Muscle layer of duodenum (tissue), 2 donors: ENCODE data around the gene WDR45B.

ENCODE experiments used
- H3K27ac ChIP-seq: one replicate; pipeline ENCODE4 v1.7.0; 2013; ENCODE audit warnings: mild to moderate bottlenecking, low read length
- H3K27me3 ChIP-seq: one replicate; pipeline ENCODE4 v1.7.0; 2013; ENCODE audit warnings: low read depth, mild to moderate bottlenecking, control low read depth, low read length
- H3K36me3 ChIP-seq, 2 donors: one replicate each; pipeline ENCODE4 v1.7.0; 2013; ENCODE audit warnings: low read length in 2 of 2, control low read depth in 1 of 2, mild to moderate bottlenecking in 1 of 2; ENCODE audit not compliant: insufficient read depth in 2 of 2, control insufficient read depth in 1 of 2
- H3K4me1 ChIP-seq, 2 donors: one replicate each; pipeline ENCODE4 v1.7.0; 2013; ENCODE audit warnings: low read length in 2 of 2, mild to moderate bottlenecking in 2 of 2, control low read depth in 1 of 2, moderate library complexity in 1 of 2; ENCODE audit not compliant: insufficient read depth in 2 of 2, control insufficient read depth in 1 of 2
- H3K4me3 ChIP-seq, 2 donors: one replicate each; pipeline ENCODE4 v1.7.0; 2013; ENCODE audit warnings: low read length in 2 of 2, low read depth in 1 of 2, mild to moderate bottlenecking in 1 of 2
- H3K9me3 ChIP-seq, 2 donors: one replicate each; pipeline ENCODE4 v1.7.0; 2013; ENCODE audit warnings: low read length in 2 of 2, control low read depth in 1 of 2, mild to moderate bottlenecking in 1 of 2; ENCODE audit not compliant: control insufficient read depth in 1 of 2
- donor health status: healthy.

The WDR45B gene

DNA sequence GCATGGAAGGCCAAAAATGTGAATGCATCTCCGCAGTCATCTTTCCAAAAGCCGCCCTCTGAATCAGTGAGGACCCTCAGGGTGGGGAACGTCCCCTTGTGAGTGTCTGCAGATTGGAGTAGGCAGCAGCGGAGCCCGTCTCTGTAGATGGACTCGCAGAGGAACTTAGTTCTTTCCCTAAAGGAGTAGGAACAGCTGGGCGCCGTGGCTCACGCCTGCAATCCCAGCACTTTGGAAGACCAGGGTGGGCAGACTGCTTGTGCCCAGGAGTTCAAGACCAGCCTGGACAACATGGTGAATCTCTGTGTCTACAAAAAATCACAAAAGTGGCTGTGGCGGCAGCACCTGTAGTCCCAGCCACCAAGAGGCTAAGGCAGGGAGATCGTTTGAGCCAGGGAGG is 53.7 kb downstream of the WDR45B start:
- Histone ChIP-seq H3K27me3 (no peaks in the 10 kb centered on the region), H3K4me1 (peaks cover 0 to 44% of the 10 kb centered on the region in 2 donors), H3K9me3 (no peaks in the 10 kb centered on the region), H3K27ac (no peak overlapping the region), H3K36me3 (peaks cover 20 to 21% of the 10 kb centered on the region in 2 donors), H3K4me3 (no peak overlapping the region)

DNA sequence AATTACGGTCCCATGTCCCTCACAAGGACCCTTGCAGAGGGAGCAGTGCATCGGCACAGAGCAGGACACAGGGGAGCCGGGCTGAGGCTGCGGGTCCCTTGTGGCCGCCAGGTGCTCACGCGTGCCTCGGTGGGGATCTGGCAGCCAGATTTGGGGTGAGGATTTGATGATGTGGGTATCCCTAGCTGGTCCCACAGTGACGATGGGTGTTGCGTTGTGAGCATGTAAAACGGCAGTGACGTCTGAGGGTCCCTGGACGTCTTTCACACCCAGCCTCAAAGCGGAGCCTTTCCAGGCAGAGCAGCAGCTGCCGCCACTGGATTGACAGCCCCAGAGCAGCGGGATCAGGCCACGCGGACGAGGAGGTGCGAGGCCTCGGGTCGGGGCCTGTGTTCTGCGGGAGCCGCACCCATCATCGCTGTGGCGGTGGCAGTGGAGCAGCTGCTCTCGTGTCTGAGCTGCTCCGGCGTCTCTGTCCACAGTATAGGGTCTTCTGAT is 54.6 kb downstream of the WDR45B start:
- Histone ChIP-seq H3K9me3 (no peaks in the 10 kb centered on the region), H3K27ac (peak overlapping the region; percentile 85), H3K27me3 (no peaks in the 10 kb centered on the region), H3K36me3 (peaks cover 19 to 20% of the 10 kb centered on the region in 2 donors), H3K4me3 (peak overlapping the region; percentile 73 to 75), H3K4me1 (peaks cover 0 to 45% of the 10 kb centered on the region in 2 donors)

DNA sequence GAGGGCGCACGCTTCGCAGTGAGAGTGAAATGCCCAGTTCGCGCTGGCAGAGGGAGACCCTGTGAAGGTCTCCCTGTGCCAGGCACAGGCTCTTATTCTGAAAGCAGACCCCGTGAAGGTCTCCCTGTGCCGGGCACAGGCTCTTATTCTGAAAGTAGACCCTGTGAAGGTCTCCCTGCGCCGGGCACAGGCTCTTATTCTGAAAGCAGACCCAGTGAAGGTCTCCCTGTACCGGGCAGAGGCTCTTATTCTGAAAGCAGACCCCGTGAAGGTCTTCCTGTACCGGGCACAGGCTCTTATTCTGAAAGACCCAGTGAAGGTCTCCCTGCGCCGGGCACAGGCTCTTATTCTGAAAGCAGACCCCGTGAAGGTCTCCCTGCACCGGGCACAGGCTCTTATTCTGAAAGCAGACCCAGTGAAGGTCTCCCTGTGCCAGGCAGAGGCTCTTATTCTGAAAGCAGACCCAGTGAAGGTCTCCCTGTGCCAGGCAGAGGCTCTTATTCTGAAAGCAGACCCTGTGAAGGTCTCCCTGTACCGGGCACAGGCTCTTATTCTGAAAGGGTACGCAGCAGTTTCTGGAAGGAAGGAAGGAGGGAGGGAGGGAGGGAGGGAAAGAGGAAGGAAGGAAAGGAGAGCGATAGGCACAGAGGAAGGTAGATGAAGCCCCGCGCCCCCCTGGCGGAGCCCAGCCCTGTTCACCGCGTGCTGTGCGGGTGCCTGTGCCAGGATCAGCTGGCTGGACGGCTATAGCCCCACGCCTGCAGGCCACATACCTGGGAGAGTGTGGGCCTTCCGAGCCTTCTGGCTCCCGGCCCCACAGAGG is 55.3 kb downstream of the WDR45B start:
- Histone ChIP-seq H3K4me1 (peaks cover 0 to 52% of the 10 kb centered on the region in 2 donors), H3K36me3 (peaks cover 16 to 20% of the 10 kb centered on the region in 2 donors), H3K27me3 (no peaks in the 10 kb centered on the region), H3K4me3 (peak overlapping the region; percentile 73 to 75), H3K27ac (peak overlapping the region; percentile 85), H3K9me3 (no peaks in the 10 kb centered on the region)

DNA sequence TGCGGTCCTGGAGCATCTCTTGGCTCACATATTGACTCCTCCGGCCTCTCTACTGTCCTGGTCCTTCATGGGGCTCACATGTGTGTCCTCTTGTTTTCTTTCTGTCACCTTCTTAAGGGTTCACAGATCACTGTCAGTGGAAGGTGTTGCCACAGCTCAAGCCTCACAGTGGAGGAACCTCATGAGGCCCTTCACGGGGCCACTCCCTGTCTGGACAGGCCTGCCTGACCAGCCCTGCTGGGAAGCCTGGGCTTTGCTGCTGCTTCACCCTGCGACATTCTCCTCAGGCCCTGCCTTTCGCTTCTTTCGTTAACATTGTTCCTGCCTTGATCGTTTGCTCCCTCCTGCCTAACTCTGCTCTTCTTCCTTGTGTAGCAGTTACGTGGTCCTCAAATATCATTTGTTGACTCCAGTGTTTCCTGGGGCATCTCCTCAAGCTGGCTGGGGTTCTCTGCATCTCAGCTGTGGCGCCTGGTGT is 55.9 kb downstream of the WDR45B start:
- peak overlapping the region; percentile 8 to 73 for H3K4me3 ChIP-seq
- H3K9me3 ChIP-seq, result no peaks in the 10 kb centered on the region
- H3K27me3 ChIP-seq, result no peaks in the 10 kb centered on the region
- peaks cover 21 to 22% of the 10 kb centered on the region in 2 donors for H3K36me3 ChIP-seq
- peaks cover 0 to 54% of the 10 kb centered on the region in 2 donors for H3K4me1 ChIP-seq
- H3K27ac ChIP-seq, result peak overlapping the region; percentile 75

DNA sequence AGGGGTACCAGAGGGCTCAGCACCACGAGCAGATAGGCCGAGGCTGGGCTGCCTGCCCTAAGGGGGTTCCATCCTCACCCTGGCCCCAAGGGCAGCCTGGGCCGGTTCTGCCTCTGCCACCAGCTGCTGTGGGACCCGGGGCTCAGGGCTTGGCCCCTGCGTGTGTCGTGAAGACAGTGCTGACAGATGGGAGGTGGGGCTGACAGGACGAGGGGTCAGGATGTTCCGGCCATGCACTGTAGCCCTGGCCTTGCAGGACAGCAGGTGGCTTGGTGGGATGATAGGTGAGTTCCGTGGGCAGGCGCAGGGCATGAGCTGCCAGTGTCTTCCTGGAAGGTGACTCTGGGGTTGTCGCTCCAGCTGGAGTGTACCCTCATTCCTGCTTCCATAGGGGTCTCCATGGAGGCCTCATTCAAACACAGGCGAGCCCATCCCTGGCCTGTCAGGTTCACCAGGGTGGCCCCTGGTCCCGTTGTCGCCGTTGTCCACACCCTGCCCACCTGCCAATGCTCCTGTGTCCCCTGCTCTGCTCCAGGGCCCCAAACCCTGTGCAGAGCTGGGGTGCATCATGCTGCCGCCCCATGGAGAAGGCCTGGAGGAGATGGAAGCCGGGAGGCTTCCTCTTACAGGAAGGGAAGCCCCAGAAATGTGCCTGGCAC is 57.2 kb downstream of the WDR45B start:
- Histone ChIP-seq H3K4me3 (no peak overlapping the region), H3K4me1 (peaks cover 0 to 54% of the 10 kb centered on the region in 2 donors)

DNA sequence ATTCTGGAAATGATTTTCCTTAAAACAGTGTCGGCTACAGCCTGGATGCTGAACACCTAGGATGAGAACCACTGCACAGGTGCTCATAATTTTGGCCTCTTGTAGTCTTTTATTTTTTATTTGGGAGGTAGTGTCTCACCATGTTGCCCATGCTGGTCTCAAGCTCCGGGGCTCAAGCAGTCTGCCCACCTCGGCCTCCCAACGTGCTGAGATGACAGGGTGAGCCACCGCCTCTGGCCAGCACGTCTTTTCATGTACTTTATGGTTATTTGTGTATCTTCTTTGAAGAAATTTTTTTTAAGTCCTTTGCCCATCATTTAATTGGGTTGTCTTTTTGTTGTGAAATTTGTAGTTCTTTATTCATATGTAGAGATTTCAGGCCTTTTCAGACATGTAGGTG is 58.0 kb downstream of the WDR45B start:
- no peaks in the 10 kb centered on the region for H3K9me3 ChIP-seq
- H3K4me3 ChIP-seq, result no peak overlapping the region
- H3K36me3 ChIP-seq, result peaks cover 9 to 14% of the 10 kb centered on the region in 2 donors
- H3K4me1 ChIP-seq, result peaks cover 0 to 54% of the 10 kb centered on the region in 2 donors
- H3K27ac ChIP-seq, result no peak overlapping the region
- H3K27me3 ChIP-seq, result no peaks in the 10 kb centered on the region

More for the DNA sequence above, 57.2 kb downstream of the WDR45B start:
- Histone ChIP-seq H3K9me3 (no peaks in the 10 kb centered on the region), H3K27ac (no peak overlapping the region), H3K27me3 (no peaks in the 10 kb centered on the region), H3K36me3 (peaks cover 16 to 17% of the 10 kb centered on the region in 2 donors)

DNA sequence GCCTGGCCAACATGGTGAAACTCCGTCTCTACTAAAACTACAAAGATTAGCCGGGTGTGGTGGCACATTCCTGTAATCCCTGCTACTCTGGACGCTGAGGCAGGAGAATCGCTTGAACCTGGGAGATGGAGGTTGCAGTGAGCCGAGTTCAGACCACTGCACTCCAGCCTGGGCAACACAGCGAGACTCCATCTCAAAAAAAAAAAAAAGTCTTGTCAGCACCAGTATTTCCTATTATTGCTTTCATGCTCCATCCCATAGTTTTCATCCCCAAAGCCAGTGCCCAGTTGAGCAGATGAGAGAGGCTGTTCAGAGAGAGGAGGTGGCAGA is 58.4 kb downstream of the WDR45B start:
- no peak overlapping the region for H3K27ac ChIP-seq
- no peak overlapping the region for H3K4me3 ChIP-seq
- peaks cover 0 to 57% of the 10 kb centered on the region in 2 donors for H3K4me1 ChIP-seq
- no peaks in the 10 kb centered on the region for H3K9me3 ChIP-seq
- peaks cover 9 to 17% of the 10 kb centered on the region in 2 donors for H3K36me3 ChIP-seq
- no peaks in the 10 kb centered on the region for H3K27me3 ChIP-seq

DNA sequence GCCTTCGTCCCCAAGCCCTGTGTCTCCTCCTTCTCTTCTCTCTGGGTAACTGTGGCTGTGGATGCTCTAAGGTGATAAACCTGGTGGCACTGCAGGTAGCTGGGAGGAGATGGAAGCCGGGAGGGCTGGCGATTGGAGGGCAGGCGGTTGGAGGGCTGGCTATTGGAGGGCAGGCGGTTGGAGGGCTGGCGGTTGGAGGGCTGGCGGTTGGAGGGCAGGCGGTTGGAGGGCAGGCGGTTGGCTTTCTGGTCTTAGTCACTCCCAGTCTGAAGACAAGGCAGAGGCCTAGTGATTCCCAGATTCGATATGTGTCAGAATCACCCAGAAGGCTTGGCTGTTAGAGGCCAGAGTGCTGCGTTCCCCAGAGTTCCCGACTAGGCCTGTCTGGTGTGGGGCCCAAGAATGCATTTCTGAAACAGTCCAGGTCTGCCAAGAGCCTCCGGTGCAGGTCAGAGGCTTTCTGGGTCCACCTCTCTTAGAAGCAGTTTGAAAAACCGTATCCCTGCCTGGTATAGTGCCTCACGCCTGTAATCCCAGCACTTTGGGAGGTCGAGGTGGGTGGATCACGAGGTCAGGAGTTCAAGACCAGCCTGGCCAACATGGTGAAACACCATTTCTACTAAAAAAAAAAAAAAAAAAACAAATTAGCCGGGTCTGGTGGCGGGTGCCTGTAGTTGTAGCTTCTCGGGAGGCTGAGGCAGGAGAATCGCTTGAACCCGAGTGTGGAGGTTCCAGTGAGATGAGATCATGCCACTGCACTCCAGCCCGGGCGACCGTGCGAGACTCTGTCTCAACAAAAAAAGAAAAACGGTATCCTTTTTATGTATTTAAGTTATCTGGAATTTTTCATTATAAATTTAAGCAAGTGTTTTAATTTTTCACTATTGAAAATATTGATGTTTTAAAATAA is 59.7 kb downstream of the WDR45B start:
- Histone ChIP-seq H3K9me3 (no peaks in the 10 kb centered on the region), H3K27me3 (no peaks in the 10 kb centered on the region), H3K4me3 (no peak overlapping the region), H3K4me1 (peaks cover 0 to 48% of the 10 kb centered on the region in 2 donors), H3K27ac (no peak overlapping the region), H3K36me3 (peaks cover 9 to 21% of the 10 kb centered on the region in 2 donors)

DNA sequence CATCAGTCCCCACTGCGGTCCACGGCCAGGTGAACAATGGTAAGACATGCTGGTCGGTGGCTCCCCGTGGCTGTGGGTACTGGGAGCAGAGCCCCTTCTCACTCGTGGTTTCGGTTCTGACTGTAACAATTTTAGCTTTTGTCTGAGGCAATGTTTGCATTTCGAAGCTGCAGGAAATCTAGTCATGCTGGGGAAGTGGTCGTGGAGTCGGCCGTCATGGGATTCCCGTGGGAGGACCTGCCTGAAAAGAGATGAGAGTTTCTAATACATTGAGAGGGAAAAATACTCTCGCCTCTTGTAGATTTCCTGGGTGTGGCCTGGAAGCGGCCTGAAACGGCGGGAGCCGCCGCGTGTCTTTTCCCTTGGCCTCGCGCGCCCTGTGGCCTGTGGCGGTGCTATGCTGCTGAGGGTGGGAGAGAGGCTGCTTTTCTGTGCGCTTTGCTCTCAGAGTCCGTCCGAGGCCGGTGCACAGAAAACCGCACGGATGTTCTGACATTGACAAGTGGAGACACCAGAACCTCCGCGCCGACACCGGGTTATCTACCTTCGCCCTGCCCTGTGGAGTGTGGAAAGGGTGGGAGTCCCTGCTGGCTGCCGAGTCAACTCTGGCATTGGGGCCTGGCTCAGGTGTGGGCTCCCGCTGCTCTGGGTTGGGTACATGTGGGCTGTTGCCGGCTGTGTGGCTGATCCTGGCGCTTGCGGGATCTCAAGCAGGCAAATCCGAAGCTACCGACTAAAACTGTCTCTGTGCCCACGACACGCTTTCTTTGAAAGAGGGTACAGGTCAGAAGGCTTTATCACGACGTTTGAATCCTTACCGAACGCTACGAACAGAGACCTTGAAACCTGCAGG is 60.8 kb downstream of the WDR45B start:
- Histone ChIP-seq H3K9me3 (no peaks in the 10 kb centered on the region), H3K4me3 (no peak overlapping the region), H3K36me3 (peaks cover 15 to 25% of the 10 kb centered on the region in 2 donors), H3K4me1 (peaks cover 0 to 40% of the 10 kb centered on the region in 2 donors), H3K27me3 (no peaks in the 10 kb centered on the region), H3K27ac (no peak overlapping the region)

DNA sequence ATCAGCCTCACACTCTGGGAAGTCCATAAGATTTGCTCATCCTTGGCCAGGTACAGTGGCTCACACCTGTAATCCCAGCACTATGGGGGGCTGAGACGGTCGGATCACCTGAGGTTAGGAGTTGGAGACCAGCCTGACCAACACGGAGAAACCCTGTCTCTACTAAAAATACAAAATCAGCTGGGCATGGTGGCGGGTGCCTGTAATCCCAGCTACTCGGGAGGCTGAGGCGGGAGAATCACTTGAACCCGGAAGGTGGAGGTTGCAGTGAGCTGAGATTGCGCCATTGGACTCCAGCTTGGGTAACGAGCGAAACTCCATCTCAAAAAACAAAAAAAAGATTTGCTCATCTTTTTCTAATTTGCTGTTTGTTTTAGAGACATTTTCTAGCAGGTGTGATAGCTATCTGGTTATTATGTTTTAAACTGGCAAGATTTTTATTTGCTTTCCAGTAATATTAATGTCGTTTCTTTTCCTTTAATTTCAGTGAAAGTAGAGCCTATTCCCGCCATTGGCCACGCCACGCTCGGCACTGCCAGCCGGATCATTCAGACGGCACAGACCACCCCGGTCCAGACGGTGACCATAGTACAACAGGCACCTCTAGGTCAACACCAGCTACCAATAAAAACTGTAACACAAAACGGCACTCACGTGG is 61.5 kb downstream of the WDR45B start:
- Histone ChIP-seq H3K36me3 (peaks cover 16 to 30% of the 10 kb centered on the region in 2 donors), H3K27ac (no peak overlapping the region), H3K27me3 (no peaks in the 10 kb centered on the region), H3K4me3 (no peak overlapping the region), H3K4me1 (peaks cover 0 to 33% of the 10 kb centered on the region in 2 donors), H3K9me3 (no peaks in the 10 kb centered on the region)
